GM10248 (cell line): ENCODE results near the gene LENG1.

ENCODE experiments used
- CTCF ChIA-PET: fragments of 300-600 bp; sonication (Branson Sonifier 250); formaldehyde crosslinking; extraction: SDS; loops from one replicate; lab custom pipeline; 2021; ENCODE audit warnings: antibody characterized with exemption; lab: Yijun Ruan, JAX
- POLR2A ChIA-PET: fragments of 350-650 bp; sonication (Branson Sonifier 250); formaldehyde crosslinking; extraction: SDS; loops from one replicate; lab custom pipeline; 2020; ENCODE audit warnings: antibody characterized with exemption; lab: Yijun Ruan, JAX
- DNase-seq: peaks from one replicate; pipeline ENCODE4 v3.0.0; 2012; ENCODE audit errors: extremely low spot score
- TF ChIP-seq, protein P1 (sequence below): IDR thresholded peaks from 2 replicates; pipeline ENCODE4 v1.5.1; 2012; ENCODE audit warnings: mild to moderate bottlenecking, low read depth; ENCODE audit errors: extremely low read depth, missing control alignments, control extremely low read depth

Gene LENG1

GRCh38 chr19:54137699-54138488, 21.6 kb downstream of the LENG1 start, which contains the start of gene CNOT3:
Gene CNOT3 (plus strand): TSS chr19:54137762. CDS start chr19:54142979, 5,217 bp downstream.
- TF ChIP-seq, protein P1, sequence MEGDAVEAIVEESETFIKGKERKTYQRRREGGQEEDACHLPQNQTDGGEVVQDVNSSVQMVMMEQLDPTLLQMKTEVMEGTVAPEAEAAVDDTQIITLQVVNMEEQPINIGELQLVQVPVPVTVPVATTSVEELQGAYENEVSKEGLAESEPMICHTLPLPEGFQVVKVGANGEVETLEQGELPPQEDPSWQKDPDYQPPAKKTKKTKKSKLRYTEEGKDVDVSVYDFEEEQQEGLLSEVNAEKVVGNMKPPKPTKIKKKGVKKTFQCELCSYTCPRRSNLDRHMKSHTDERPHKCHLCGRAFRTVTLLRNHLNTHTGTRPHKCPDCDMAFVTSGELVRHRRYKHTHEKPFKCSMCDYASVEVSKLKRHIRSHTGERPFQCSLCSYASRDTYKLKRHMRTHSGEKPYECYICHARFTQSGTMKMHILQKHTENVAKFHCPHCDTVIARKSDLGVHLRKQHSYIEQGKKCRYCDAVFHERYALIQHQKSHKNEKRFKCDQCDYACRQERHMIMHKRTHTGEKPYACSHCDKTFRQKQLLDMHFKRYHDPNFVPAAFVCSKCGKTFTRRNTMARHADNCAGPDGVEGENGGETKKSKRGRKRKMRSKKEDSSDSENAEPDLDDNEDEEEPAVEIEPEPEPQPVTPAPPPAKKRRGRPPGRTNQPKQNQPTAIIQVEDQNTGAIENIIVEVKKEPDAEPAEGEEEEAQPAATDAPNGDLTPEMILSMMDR: no peak
- ChIA-PET POLR2A (interaction anchor here (0.6 to 1.7 kb wide), 11 partner anchors 13 to 311 kb away, joined by 4 to 18 read pairs (median 7); partner anchors contain the start of genes LENG1, LENG8, MBOAT7 and MYADM), CTCF (interaction anchor here (0.9 to 1.5 kb wide), 5 partner anchors 9 to 33 kb away, joined by 3 to 12 read pairs (median 3); partner anchors contain the start of genes LENG1, PRPF31 and TFPT)
- peak; percentile 40 for DNase-seq

DNA sequence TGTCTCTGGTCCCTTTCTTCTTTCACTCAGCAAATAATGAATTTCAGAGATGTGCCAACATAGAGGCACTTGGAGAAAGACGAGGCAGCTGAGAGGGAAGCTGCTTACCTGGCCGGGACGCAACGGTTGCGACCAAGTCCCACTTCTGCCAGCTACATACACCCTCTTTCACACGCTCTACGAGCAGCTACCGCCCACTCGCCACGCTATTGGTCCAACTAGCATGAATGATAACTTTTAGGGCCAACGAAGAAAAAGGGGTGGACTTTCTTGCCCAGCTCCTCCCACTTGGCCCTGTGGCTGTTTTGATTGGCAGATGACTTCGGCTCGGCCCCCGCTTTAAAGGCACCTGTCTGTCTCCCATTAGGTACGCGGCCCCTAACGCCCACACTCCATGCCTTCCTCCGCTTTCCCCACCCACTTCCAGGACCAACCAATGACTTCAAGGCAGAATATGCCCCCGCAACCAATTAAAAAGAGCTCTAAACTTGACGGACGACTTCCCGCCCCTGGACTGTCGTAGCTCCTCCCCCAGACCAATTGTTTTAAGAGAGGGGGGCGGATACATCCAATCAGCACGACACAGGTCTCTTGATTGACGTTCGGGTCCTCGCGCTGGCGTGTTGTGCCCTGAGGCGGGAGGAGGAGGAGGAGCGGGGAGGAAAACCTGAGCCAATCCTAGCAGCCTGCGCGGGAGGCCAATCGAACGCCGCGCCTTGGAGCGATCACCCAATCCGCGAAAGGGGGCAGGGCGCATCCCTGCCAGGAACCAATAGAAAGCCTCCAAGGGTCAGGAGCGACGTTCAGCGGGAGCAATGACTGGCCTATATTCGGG, 22.4 kb downstream of the LENG1 start:
- TF ChIP-seq, protein P1: no peak
- POLR2A ChIA-PET: interaction anchor here (0.7 to 1.7 kb wide), 13 partner anchors 11 to 1262 kb away, joined by 3 to 18 read pairs (median 5); partner anchors contain the start of genes LENG1, LENG8, MBOAT7 and MYADM
- peak; percentile 97 for DNase-seq
- CTCF ChIA-PET: interaction anchor here (0.6 to 1.5 kb wide), 9 partner anchors 8 to 942 kb away, joined by 3 to 12 read pairs (median 3); partner anchors contain the start of genes LENG1, PRPF31 and TFPT

- TF ChIP-seq, protein P1: no peak
- CTCF ChIA-PET: interaction anchor here (0.7 to 1.5 kb wide), 5 partner anchors 21 to 941 kb away, joined by 3 to 12 read pairs (median 3); partner anchors contain the start of genes LENG1, PRPF31 and TFPT
These were observed 23.2 kb downstream of the LENG1 start for GRCh38 chr19:54136086-54136863.

GRCh38 chr19:54133957-54134590, 25.4 kb downstream of the LENG1 start:
- ChIA-PET CTCF (no interaction called here), POLR2A (no interaction called here)
- DNase-seq: no peak
- TF ChIP-seq, protein P1: no peak

More at GRCh38 chr19:54136086-54136863, 23.2 kb downstream of the LENG1 start:
- POLR2A ChIA-PET: interaction anchor here (0.6 to 1.7 kb wide), 13 partner anchors 14 to 1263 kb away, joined by 3 to 18 read pairs (median 5); partner anchors contain the start of genes LENG1, LENG8, MBOAT7 and MYADM
- no peak for DNase-seq

- ChIA-PET CTCF (no interaction called here), POLR2A (no interaction called here)
- TF ChIP-seq, protein P1: no peak
- DNase-seq: no peak
These were observed 26.1 kb downstream of the LENG1 start for GRCh38 chr19:54133312-54133956.
